IMR-90 (cell line): ENCODE measurements around the gene MKRN2OS. TPM values are rescaled to one million over a fixed set of nuclear protein-coding genes. Genes with fewer than 3 reads are reported as not detected.

Source experiments
- ATAC-seq: fragments of 200-7000 bp; cut with Tn5 transposase; 2 replicates; pipeline ENCODE4 v1.9.1; 2020; ENCODE audit warnings: low read depth, mild to moderate bottlenecking, moderate library complexity
- BruUV-seq: library from RNA; stranded (reverse); fragments of 400-500 nt; replicated peaks from 2 replicates; lab custom pipeline; 2021; lab: Mats Ljungman, UMichigan
- CTCF ChIA-PET: fragments of 300-600 bp; formaldehyde crosslinking; extraction: SDS; loops from one replicate; lab custom pipeline; 2021; ENCODE audit warnings: antibody characterized with exemption; lab: Yijun Ruan, JAX
- POLR2A ChIA-PET: fragments of 300-600 bp; sonication (Branson Sonifier 250); formaldehyde crosslinking; loops from one replicate; lab custom pipeline; 2022; ENCODE audit warnings: antibody characterized with exemption; ENCODE audit not compliant: unreplicated experiment; lab: Charles Lee
- DNase-seq: peaks from one replicate; pipeline ENCODE4 v3.0.0; 2013
- H2AFZ ChIP-seq: replicated peaks from 2 replicates; pipeline ENCODE3; 2013; ENCODE audit warnings: low read length, mild to moderate bottlenecking; ENCODE audit not compliant: poor library complexity
- H2AK5ac ChIP-seq: 2 replicates; pipeline ENCODE4 v1.6.1; 2013; ENCODE audit warnings: low read depth, low read length, inconsistent platforms
- H2AK9ac ChIP-seq: replicated peaks from 2 replicates; pipeline ENCODE3; 2013; ENCODE audit warnings: mild to moderate bottlenecking, low read depth, low read length, moderate library complexity; ENCODE audit not compliant: poor library complexity
- H2BK120ac ChIP-seq: 2 replicates; pipeline ENCODE4 v1.6.1; 2013; ENCODE audit warnings: low read depth, low read length, inconsistent platforms
- H2BK15ac ChIP-seq: 3 replicates; pipeline ENCODE4 v1.6.1; 2013; ENCODE audit warnings: low read depth, low read length, inconsistent platforms
- H2BK20ac ChIP-seq: 2 replicates; pipeline ENCODE4 v1.6.1; 2013; ENCODE audit warnings: low read depth, mild to moderate bottlenecking, inconsistent platforms, low read length, moderate library complexity
- H2BK5ac ChIP-seq: 2 replicates; pipeline ENCODE4 v1.6.1; 2013; ENCODE audit warnings: mild to moderate bottlenecking, low read depth, low read length, inconsistent platforms; ENCODE audit not compliant: poor library complexity, severe bottlenecking
- H3K14ac ChIP-seq: replicated peaks from 2 replicates; pipeline ENCODE4 v1.6.1; 2013; ENCODE audit warnings: low read depth, low read length, inconsistent platforms
- H3K18ac ChIP-seq: 2 replicates; pipeline ENCODE4 v1.6.1; 2013; ENCODE audit warnings: low read depth, low read length, control low read depth
- H3K23ac ChIP-seq: 2 replicates; pipeline ENCODE4 v1.6.1; 2013; ENCODE audit warnings: low read depth, low read length, inconsistent platforms
- H3K27ac ChIP-seq: 2 replicates; pipeline ENCODE4 v1.5.1; 2013; ENCODE audit warnings: mild to moderate bottlenecking, control low read depth, low read length; ENCODE audit not compliant: insufficient read depth
- H3K27me3 ChIP-seq: 2 replicates; pipeline ENCODE4 v1.6.1; 2013; ENCODE audit warnings: low read length; ENCODE audit not compliant: control insufficient read depth, insufficient read depth
- H3K36me3 ChIP-seq: 2 replicates; pipeline ENCODE4 v1.6.1; 2013; ENCODE audit warnings: low read length, mixed read lengths; ENCODE audit not compliant: control insufficient read depth, insufficient read depth
- H3K4ac ChIP-seq: 2 replicates; pipeline ENCODE4 v1.6.1; 2013; ENCODE audit warnings: low read depth, low read length, inconsistent platforms
- H3K4me1 ChIP-seq: 2 replicates; pipeline ENCODE4 v1.6.1; 2013; ENCODE audit warnings: low read length, mixed read lengths; ENCODE audit not compliant: control insufficient read depth, insufficient read depth
- H3K4me2 ChIP-seq: 2 replicates; pipeline ENCODE4 v1.6.1; 2013; ENCODE audit warnings: low read depth, mild to moderate bottlenecking, control low read depth, low read length, moderate library complexity
- H3K4me3 ChIP-seq: 2 replicates; pipeline ENCODE4 v1.5.1; 2013; ENCODE audit warnings: low read depth, mild to moderate bottlenecking, control low read depth, low read length, moderate library complexity; ENCODE audit not compliant: insufficient read depth
- H3K56ac ChIP-seq: 2 replicates; pipeline ENCODE4 v1.6.1; 2013; ENCODE audit warnings: low read length, inconsistent platforms; ENCODE audit not compliant: insufficient read depth; ENCODE audit errors: extremely low read depth
- H3K79me1 ChIP-seq, 2 experiments: 2 replicates each; pipeline ENCODE4 v1.6.1; 2013; ENCODE audit warnings: low read length in 2 of 2, inconsistent platforms in 1 of 2, low read depth in 1 of 2
- H3K9ac ChIP-seq: 2 replicates; pipeline ENCODE4 v1.6.1; 2013; ENCODE audit warnings: low read depth, low read length, control low read depth
- H3K9me1 ChIP-seq: 2 replicates; pipeline ENCODE4 v1.6.1; 2013; ENCODE audit warnings: low read length, inconsistent platforms; ENCODE audit not compliant: insufficient read depth
- H3K9me3 ChIP-seq: 2 replicates; pipeline ENCODE4 v1.6.1; 2013; ENCODE audit warnings: low read length; ENCODE audit not compliant: control insufficient read depth, insufficient read depth
- H4K20me1 ChIP-seq: 2 replicates; pipeline ENCODE4 v1.6.1; 2013; ENCODE audit warnings: low read length, inconsistent platforms; ENCODE audit not compliant: insufficient read depth
- H4K5ac ChIP-seq: 2 replicates; pipeline ENCODE4 v1.6.1; 2013; ENCODE audit warnings: mild to moderate bottlenecking, low read depth, low read length, control low read depth
- H4K8ac ChIP-seq, 2 experiments: 2 replicates each; pipeline ENCODE4 v1.6.1; 2013; ENCODE audit warnings: low read depth in 2 of 2, low read length in 2 of 2, control low read depth in 1 of 2, inconsistent platforms in 1 of 2
- H4K91ac ChIP-seq: 2 replicates; pipeline ENCODE4 v1.6.1; 2013; ENCODE audit warnings: low read depth, low read length, inconsistent platforms; ENCODE audit not compliant: insufficient read depth
- BHLHE40 ChIP-seq: fragments of 150-350 bp; IDR thresholded peaks from 2 replicates; pipeline ENCODE4 v1.6.1; 2016; ENCODE audit warnings: mild to moderate bottlenecking, low read depth, low read length
- CEBPB ChIP-seq: IDR thresholded peaks from 2 replicates; pipeline ENCODE4 v1.6.1; 2012; ENCODE audit warnings: low read depth, low read length, improper control_type of control experiment
- CHD1 ChIP-seq: IDR thresholded peaks from 2 replicates; pipeline ENCODE4 v1.6.1; 2012; ENCODE audit warnings: low read depth, low read length, improper control_type of control experiment
- FOS ChIP-seq: fragments of 150-350 bp; IDR thresholded peaks from 2 replicates; pipeline ENCODE4 v1.6.1; 2016; ENCODE audit warnings: low read depth, low read length
- MAFK ChIP-seq: IDR thresholded peaks from 2 replicates; pipeline ENCODE4 v1.6.1; 2012; ENCODE audit warnings: low read depth, low read length, improper control_type of control experiment
- MAZ ChIP-seq: IDR thresholded peaks from 2 replicates; pipeline ENCODE4 v1.6.1; 2012; ENCODE audit warnings: low read depth, mild to moderate bottlenecking, low read length, improper control_type of control experiment, moderate library complexity, borderline replicate concordance
- MXI1 ChIP-seq: IDR thresholded peaks from 2 replicates; pipeline ENCODE4 v1.6.1; 2012; ENCODE audit warnings: low read depth, mild to moderate bottlenecking, low read length, moderate library complexity, borderline replicate concordance
- NFE2L2 ChIP-seq: fragments of 150-350 bp; IDR thresholded peaks from 2 replicates; pipeline ENCODE4 v1.6.1; 2016; ENCODE audit warnings: low read depth, mild to moderate bottlenecking, low read length
- POLR2A ChIP-seq: IDR thresholded peaks from 2 replicates; pipeline ENCODE4 v1.6.1; 2012; ENCODE audit warnings: mild to moderate bottlenecking, low read depth, low read length
- RCOR1 ChIP-seq: IDR thresholded peaks from 2 replicates; pipeline ENCODE4 v1.6.1; 2012; ENCODE audit warnings: mild to moderate bottlenecking, low read length, improper control_type of control experiment; ENCODE audit not compliant: insufficient replicate concordance
- SMC3 ChIP-seq: fragments of 150-350 bp; IDR thresholded peaks from 2 replicates; pipeline ENCODE4 v1.6.1; 2016; ENCODE audit warnings: low read depth, mild to moderate bottlenecking, antibody characterized with exemption, low read length, moderate library complexity
- WGBS, 2 experiments: methylation state at CpG; one replicate each; pipeline versions ENCODE4 v1.1.5 to v1.1.7; 2013; ENCODE audit warnings: missing lambda C conversion rate in 2 of 2; ENCODE audit not compliant: insufficient read length in 1 of 2; ENCODE audit errors: extremely low coverage in 2 of 2; 5-methylcytosine and 5-hydroxymethylcytosine counted together
- dilution Hi-C: fragments of 300-500 bp; cut with HindIII; formaldehyde crosslinking; loops from one replicate; pipeline ENCODE4 v1.14.3; 2018; ENCODE audit warnings: low sequenced_read_pairs; ENCODE audit not compliant: unreplicated experiment
- in situ Hi-C: fragments of 300-500 bp; cut with MboI; formaldehyde crosslinking; loops from 3 replicates; pipeline ENCODE4 v1.14.3; 2019; ENCODE audit warnings: low sequenced_read_pairs, inconsistent platforms, mixed read lengths
- intact Hi-C: fragments of 100-400 bp; cut with micrococcal nuclease; formaldehyde crosslinking; loops from 2 replicates; pipeline ENCODE4 v1.10.0; 2022
- polyA plus RNA-seq, 3 experiments: library from polyadenylated mRNA; depleted of rRNA; stranded (reverse); fragments of >200 nt; gene quantifications; 2 replicates each; pipeline ENCODE4 v1.2.3, GENCODE V29; 2012; ENCODE audit warnings: low replicate concordance in 1 of 3
- total RNA-seq: library from RNA; depleted of rRNA; stranded (reverse); fragments of >200 nt; gene quantifications from 2 replicates; pipeline ENCODE4 v1.2.3, GENCODE V29; 2012
- TF ChIP-seq, protein P1 (sequence below): conservative IDR thresholded peaks from 2 replicates; pipeline ENCODE4 v1.5.1; 2012; ENCODE audit warnings: mild to moderate bottlenecking, low read depth, low read length, improper control_type of control experiment
- TF ChIP-seq, protein P2 (sequence below): fragments of 150-350 bp; IDR thresholded peaks from 2 replicates; pipeline ENCODE4 v1.6.1; 2017; ENCODE audit warnings: mild to moderate bottlenecking, antibody characterized with exemption, low read length, low read depth
- TF ChIP-seq, protein P3 (sequence below): fragments of 150-350 bp; IDR thresholded peaks from 2 replicates; pipeline ENCODE4 v1.6.1; 2016; ENCODE audit warnings: low read depth, mild to moderate bottlenecking, low read length, moderate library complexity, borderline replicate concordance

Gene MKRN2OS
- total and polyA plus RNA-seq, 2 of the 4 experiments (the other 2 are of a cell fraction): not detected

DNA sequence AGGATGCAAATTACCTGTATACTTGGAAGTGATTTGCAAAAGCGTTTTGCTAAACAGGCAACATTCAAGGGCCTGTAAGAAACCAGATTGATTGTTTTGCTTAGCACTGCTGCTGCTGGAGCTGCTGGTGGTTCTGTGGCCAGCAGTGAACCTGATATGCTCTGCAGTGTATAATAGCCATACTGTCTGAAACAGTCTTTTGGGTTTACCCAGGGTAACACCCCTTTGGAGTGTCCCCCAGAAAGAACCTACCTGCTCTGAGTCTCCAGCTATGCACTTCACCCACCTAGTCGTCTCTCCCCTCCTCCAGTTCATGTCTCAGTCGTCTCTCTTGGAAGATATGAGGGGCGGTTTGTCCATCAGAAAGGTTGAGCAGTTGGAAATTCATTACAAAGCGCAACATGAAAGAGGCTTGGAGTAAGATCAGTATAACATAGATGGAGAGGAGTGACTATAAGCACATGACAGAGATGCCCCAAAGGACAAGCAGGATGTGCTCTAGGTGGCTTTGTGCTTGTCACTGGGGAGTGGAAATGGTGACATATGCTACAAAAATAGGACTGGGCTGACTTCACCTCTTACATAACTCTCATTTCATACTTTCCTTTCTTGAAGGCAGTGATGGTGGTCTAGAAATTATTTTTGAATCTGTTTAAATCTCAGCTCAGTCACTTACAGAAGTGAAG lies 15.3 kb upstream of the MKRN2OS start:
- DNase-seq (no peak), ATAC-seq (no peak)
- Histone ChIP-seq H4K5ac (no peak overlapping the region), H2AFZ (no peak overlapping the region), H3K9me3 (no peaks in the 10 kb centered on the region), H3K36me3 (no peaks in the 10 kb centered on the region), H3K27me3 (no peaks in the 10 kb centered on the region), H3K4me3 (no peak overlapping the region), H2BK15ac (no peak overlapping the region), H3K27ac (no peak overlapping the region), H3K9me1 (peaks cover 15% of the 10 kb centered on the region), H3K9ac (no peak overlapping the region), H4K91ac (no peak overlapping the region), H4K20me1 (peaks cover 73% of the 10 kb centered on the region), H3K18ac (no peak overlapping the region), H4K8ac (no peak overlapping the region), H3K4ac (no peak overlapping the region), H2BK5ac (no peak overlapping the region), H2BK20ac (no peak overlapping the region; the same call in 1 of the 2 replicates), H3K23ac (0 out of 2 replicates have a peak overlapping the region, but pooled peaks have one; percentile 0), H2AK9ac (no peak overlapping the region), H3K79me1 (peaks cover 6 to 63% of the 10 kb centered on the region in 2 experiments; a peak in 3 of 4 replicates), H3K4me2 (no peak overlapping the region), H2BK120ac (no peak overlapping the region), H3K56ac (no peak overlapping the region), H3K4me1 (peaks cover 10% of the 10 kb centered on the region), H3K14ac (no peak overlapping the region), H2AK5ac (no peak overlapping the region)
- WGBS, 2 experiments: no CpG with 5 or more reads among the region's 5 CpGs
- no TSS peak for BruUV-seq
- ChIA-PET POLR2A (no interaction called here), CTCF (no interaction called here)
- dilution Hi-C loops: no loop called here
- intact Hi-C loops: no loop called here
- in situ Hi-C loops: no loop called here
- TF ChIP-seq CEBPB (no peak), BHLHE40 (no peak), MAZ (no peak), NFE2L2 (no peak), MAFK (no peak), RCOR1 (no peak), CHD1 (no peak), MXI1 (no peak), FOS (no peak), POLR2A (no peak), SMC3 (no peak)
- TF ChIP-seq, protein P1, sequence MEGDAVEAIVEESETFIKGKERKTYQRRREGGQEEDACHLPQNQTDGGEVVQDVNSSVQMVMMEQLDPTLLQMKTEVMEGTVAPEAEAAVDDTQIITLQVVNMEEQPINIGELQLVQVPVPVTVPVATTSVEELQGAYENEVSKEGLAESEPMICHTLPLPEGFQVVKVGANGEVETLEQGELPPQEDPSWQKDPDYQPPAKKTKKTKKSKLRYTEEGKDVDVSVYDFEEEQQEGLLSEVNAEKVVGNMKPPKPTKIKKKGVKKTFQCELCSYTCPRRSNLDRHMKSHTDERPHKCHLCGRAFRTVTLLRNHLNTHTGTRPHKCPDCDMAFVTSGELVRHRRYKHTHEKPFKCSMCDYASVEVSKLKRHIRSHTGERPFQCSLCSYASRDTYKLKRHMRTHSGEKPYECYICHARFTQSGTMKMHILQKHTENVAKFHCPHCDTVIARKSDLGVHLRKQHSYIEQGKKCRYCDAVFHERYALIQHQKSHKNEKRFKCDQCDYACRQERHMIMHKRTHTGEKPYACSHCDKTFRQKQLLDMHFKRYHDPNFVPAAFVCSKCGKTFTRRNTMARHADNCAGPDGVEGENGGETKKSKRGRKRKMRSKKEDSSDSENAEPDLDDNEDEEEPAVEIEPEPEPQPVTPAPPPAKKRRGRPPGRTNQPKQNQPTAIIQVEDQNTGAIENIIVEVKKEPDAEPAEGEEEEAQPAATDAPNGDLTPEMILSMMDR: no peak
- TF ChIP-seq, protein P2, sequence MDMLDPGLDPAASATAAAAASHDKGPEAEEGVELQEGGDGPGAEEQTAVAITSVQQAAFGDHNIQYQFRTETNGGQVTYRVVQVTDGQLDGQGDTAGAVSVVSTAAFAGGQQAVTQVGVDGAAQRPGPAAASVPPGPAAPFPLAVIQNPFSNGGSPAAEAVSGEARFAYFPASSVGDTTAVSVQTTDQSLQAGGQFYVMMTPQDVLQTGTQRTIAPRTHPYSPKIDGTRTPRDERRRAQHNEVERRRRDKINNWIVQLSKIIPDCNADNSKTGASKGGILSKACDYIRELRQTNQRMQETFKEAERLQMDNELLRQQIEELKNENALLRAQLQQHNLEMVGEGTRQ: no peak
- TF ChIP-seq, protein P3, sequence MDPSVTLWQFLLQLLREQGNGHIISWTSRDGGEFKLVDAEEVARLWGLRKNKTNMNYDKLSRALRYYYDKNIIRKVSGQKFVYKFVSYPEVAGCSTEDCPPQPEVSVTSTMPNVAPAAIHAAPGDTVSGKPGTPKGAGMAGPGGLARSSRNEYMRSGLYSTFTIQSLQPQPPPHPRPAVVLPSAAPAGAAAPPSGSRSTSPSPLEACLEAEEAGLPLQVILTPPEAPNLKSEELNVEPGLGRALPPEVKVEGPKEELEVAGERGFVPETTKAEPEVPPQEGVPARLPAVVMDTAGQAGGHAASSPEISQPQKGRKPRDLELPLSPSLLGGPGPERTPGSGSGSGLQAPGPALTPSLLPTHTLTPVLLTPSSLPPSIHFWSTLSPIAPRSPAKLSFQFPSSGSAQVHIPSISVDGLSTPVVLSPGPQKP: no peak
